GM18526 (cell line): Measurements from ENCODE around the gene IMP3.

Source experiments
- POLR2A ChIP-seq: IDR thresholded peaks from 3 replicates; pipeline ENCODE4 v1.6.1; 2011; ENCODE audit not compliant: insufficient read length; ENCODE audit errors: extremely low read depth

The IMP3 gene

GRCh38 chr15:75639709-75640482 lies at the start of gene IMP3:
Gene IMP3, minus strand, starts transcription at chr15:75640224. Its CDS starts 56 bp downstream, at chr15:75640168.
- peak; percentile 99 for TF ChIP-seq POLR2A

- no peak for TF ChIP-seq POLR2A
Measured at GRCh38 chr15:75688831-75689230, 48.8 kb upstream of the IMP3 start.

- no peak for TF ChIP-seq POLR2A
Measured at GRCh38 chr15:75688278-75688557, 48.2 kb upstream of the IMP3 start.

GRCh38 chr15:75687486-75688277 lies 47.7 kb upstream of the IMP3 start:
- no peak for TF ChIP-seq POLR2A

GRCh38 chr15:75685195-75685594 lies 45.2 kb upstream of the IMP3 start:
- TF ChIP-seq POLR2A = no peak

GRCh38 chr15:75684648-75685047 lies 44.6 kb upstream of the IMP3 start:
- TF ChIP-seq POLR2A = no peak

GRCh38 chr15:75682181-75683135 lies 42.4 kb upstream of the IMP3 start:
- TF ChIP-seq POLR2A = no peak

GRCh38 chr15:75680007-75680789 lies 40.2 kb upstream of the IMP3 start:
- no peak for TF ChIP-seq POLR2A

- TF ChIP-seq POLR2A = no peak
Measured at GRCh38 chr15:75677465-75678323, 37.7 kb upstream of the IMP3 start.

GRCh38 chr15:75676688-75677464 lies 36.9 kb upstream of the IMP3 start:
- TF ChIP-seq POLR2A = no peak

- no peak for TF ChIP-seq POLR2A
Measured at GRCh38 chr15:75675579-75676404, 35.8 kb upstream of the IMP3 start.

GRCh38 chr15:75674366-75674765 lies 34.3 kb upstream of the IMP3 start:
- no peak for TF ChIP-seq POLR2A

- no peak for TF ChIP-seq POLR2A
Measured at GRCh38 chr15:75673426-75674235, 33.6 kb upstream of the IMP3 start.
